NCI-H1417 treated with DMSO at 0.1 percent for 48 hours (cell line): ENCODE results near the gene VAMP7.
"Not testable (repeated sequence)": the region's sequence is repeated elsewhere in the genome, so short reads cannot be mapped to it uniquely, and the experiment has no call there.

Experiments
- DNase-seq: peaks from one replicate; lab custom pipeline; 2025; lab: John Stamatoyannopoulos, UW

The VAMP7 gene, protein sequence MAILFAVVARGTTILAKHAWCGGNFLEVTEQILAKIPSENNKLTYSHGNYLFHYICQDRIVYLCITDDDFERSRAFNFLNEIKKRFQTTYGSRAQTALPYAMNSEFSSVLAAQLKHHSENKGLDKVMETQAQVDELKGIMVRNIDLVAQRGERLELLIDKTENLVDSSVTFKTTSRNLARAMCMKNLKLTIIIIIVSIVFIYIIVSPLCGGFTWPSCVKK

GRCh38 chrX:155881158-155881993, at the start of gene VAMP7:
Gene VAMP7, plus strand, starts transcription at chrX:155881345. Its CDS starts 8,122 bp downstream, at chrX:155889467.
- DNase-seq = peak; percentile 31

- no peak for DNase-seq
Measured at GRCh38 chrX:155841232-155841631, 39.9 kb upstream of the VAMP7 start.

DNA sequence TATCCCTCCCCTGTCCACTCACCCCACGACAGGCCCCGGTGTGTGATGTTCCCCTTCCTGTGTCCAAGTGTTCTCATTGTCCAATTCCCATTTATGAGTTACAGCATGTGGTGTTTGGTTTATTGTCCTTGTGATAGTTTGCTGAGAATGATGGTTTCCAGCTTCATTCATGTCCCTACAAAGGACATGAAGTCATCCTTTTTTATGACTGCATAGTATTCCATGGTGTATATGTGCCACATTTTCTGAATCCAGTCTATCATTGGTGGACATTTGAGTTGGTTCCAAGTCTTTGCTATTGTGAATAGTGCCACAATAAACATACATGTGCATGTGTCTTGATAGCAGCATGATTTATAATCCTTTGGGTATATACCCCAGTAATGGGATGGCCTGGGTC, 29.4 kb upstream of the VAMP7 start:
- not testable (repeated sequence) for DNase-seq

DNA sequence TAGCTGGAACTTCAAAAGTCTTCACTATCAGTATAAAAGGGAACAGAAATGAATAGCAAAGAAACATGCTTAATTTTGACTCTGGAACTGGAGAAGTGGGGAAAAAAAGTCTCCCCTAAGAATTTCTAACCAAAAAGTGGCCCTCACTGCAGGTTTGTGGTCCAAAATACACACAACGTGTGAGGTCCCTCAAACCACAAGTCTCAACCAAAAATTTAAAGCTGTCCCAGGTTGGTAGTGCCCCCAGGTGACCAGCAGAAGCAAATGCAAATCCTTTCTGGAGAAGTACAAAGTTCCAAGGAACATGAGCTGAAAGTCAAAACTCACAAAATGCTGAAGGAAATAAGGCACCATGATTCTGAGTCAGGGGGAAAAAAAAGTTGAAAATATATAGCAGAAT, 23.6 kb upstream of the VAMP7 start:
- DNase-seq = no peak

GRCh38 chrX:155864655-155865054, 16.5 kb upstream of the VAMP7 start:
- DNase-seq = no peak

GRCh38 chrX:155865193-155865592, 16.0 kb upstream of the VAMP7 start:
- no peak for DNase-seq

- no peak for DNase-seq
Measured at GRCh38 chrX:155867821-155868220, 13.3 kb upstream of the VAMP7 start.

- no peak for DNase-seq
Measured at GRCh38 chrX:155870958-155871357, 10.2 kb upstream of the VAMP7 start.

DNA sequence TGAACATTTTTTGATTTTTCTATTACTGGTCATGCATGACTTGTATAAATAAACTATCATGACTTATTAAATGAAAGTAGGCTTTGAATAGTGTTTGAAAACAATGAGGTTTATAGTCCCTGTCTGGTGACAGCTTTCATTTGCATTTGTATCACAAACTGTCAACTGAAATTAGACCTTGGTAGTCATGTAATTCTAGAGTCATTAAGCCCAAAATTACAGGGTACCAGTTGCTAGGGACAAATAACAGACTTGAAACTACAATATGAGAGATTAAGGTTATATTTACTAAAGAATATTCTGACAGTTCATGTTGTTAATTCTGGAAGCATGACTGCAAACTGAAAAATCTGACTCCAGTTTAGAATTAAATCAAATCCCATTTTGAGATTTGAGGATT, 9.2 kb upstream of the VAMP7 start:
- peak; percentile 25 for DNase-seq

DNA sequence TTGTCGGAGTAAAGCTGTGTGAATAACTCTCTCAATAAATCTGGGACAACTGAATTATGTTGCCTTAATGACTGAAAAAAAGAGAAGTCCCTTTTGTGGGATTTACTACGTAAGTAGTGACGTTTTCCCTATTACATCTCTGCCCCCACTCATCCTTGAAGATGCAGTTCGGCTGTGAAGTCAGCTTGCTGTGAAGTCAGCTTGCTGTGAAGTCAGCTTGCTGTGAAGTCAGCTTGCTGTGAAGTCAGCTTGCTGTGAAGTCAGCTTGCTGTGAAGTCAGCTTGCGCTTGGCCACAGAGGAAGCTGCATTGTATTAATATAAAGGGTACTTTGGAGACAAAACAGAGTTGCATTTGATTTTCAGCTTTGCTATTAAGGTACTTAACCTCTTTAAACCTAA, 8.0 kb upstream of the VAMP7 start:
- DNase-seq = no peak

GRCh38 chrX:155874571-155875244, 6.4 kb upstream of the VAMP7 start:
- no peak for DNase-seq

DNA sequence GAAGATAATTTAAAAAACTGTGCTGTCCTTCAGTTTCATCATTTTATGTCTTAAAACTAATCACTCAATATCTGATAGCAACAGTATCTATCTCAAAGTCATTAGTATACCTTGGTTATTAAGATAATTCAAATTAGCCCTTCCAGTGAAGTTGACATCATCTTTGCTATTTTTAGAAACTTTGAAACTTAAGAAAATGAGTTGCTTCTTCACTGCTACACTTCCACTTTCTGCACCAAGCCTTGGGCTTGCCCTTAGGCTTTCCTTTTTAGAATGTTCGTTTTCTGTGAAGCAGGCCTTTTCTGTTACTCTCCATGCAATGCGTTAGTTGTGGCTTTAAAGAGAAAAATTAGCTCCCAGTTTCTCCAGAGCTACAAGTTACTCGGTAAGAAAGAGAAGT, 4.4 kb upstream of the VAMP7 start:
- DNase-seq = no peak

DNA sequence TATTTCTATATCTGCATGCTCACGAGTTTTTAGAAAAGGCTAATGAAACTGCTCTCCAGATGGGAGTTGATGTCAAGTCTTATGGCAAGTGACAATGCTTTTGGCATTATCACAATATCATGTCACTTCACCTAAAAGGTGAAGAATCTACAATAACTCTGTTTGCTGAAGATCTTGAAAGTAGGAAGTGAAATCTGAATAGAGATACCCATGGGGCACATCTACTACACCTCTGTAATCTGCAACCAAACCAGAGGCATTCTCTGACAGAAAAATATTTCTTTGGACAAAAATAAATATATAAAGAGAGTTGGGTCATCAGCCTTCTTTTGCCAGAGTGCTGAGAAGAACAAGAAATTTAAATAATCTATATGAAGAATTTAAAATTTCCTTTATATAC, 3.9 kb upstream of the VAMP7 start:
- no peak for DNase-seq

GRCh38 chrX:155880586-155881157, 473 bp upstream of the VAMP7 start:
- DNase-seq = no peak

DNA sequence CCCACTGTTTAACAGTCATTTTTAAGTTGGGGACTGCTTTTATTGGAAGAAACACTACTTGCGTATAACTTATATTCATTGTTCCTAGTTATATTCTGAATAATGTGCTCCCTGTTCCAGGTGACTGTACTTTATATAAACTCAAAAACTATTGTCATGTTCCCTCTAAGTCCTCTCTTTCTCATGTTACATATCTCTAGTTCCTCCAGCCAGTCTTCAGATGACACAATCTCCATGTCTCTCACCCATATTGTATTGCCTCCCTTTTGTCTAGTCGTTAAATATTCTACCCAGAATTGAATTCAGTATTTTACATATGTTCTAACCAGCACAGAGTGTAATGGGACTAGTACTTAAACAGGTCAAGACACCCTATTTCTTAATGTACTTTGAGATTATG, 5.3 kb downstream of the VAMP7 start:
- DNase-seq = no peak

GRCh38 chrX:155888139-155888538, 7.0 kb downstream of the VAMP7 start:
- DNase-seq = no peak

DNA sequence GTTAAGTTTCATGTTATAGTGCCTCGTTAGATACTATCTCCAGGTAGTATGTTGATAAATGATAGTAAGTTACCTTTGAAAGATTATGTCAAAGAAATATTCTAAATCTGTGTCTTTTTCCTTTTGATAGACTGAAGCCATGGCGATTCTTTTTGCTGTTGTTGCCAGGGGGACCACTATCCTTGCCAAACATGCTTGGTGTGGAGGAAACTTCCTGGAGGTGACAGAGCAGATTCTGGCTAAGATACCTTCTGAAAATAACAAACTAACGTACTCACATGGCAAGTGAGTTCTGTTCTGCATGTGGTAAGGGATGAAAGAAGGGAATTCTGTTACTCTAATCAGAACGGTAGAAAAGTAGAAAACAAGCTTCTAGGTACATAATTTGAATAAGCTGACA, 8.2 kb downstream of the VAMP7 start:
- DNase-seq = no peak

GRCh38 chrX:155891446-155892210, 10.5 kb downstream of the VAMP7 start:
- DNase-seq = no peak

- no peak for DNase-seq
Measured at GRCh38 chrX:155893521-155893920, 12.4 kb downstream of the VAMP7 start.

DNA sequence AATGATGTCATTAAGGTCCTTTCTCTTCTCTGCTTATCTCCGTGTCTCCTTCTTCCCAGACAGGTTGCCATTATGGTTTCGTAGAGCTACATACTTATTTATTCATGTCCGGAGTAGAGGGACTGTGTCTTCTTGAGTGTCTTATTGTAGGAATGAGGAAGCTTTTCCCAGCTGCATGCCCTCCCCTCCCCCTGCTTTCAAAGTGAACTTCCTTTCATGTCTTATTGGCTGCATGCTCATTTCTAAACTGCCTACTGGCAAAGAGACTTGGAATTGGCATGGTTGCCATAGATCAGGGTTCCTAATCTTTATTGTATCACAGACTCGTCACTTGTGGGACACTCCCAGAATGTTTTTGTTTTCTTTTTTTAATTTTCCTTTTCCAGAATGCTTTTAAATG, 15.4 kb downstream of the VAMP7 start:
- no peak for DNase-seq

- DNase-seq = no peak
Measured at GRCh38 chrX:155899366-155899765, 18.2 kb downstream of the VAMP7 start.

DNA sequence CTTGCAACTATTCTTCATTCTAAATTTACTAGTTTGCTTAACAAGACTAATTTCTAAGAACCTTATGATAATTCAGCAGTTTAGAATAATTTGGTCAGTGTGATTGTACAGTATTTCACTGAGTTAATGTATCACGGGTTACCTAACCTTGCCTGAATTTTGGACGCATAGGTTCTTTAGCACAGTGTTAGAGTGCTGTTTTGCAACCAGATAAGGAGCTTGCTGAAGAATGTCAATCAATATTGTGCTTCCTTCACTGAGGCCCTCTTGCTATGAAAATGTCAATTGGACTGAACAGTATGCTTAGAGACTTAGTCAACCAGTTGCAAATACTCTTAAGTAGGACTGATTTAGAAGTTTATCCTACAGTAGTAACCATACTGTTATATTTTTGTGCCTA, 19.6 kb downstream of the VAMP7 start:
- no peak for DNase-seq
